Measurements from ENCODE around the gene THUMPD2. TPM values are rescaled to one million over a fixed set of nuclear protein-coding genes. Genes with fewer than 3 reads are reported as not detected.
"Not testable (repeated sequence)": the region's sequence is repeated elsewhere in the genome, so short reads cannot be mapped to it uniquely, and the experiment has no call there.

Gene THUMPD2
- polyA plus RNA-seq, 1 donor: 19.2 TPM

DNA sequence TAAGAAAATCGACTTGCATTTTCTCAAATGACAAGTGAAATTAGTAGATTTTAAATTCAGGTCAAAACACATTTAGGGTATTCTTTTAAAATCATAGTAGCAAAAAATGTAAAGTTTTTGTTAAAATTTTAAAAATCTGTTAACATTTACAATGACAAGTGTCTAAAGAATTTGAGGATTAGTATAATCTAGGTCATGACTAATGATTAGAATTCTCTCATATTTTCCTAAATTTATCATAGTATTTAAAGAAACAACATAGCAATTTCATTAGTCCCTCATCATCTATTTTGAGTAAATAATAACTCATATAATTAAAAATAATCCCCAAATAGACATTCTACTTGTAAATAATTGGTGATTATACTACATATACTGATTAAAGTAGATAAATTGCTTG is 23.6 kb downstream of the THUMPD2 start:
- DNase-seq: no peak

DNA sequence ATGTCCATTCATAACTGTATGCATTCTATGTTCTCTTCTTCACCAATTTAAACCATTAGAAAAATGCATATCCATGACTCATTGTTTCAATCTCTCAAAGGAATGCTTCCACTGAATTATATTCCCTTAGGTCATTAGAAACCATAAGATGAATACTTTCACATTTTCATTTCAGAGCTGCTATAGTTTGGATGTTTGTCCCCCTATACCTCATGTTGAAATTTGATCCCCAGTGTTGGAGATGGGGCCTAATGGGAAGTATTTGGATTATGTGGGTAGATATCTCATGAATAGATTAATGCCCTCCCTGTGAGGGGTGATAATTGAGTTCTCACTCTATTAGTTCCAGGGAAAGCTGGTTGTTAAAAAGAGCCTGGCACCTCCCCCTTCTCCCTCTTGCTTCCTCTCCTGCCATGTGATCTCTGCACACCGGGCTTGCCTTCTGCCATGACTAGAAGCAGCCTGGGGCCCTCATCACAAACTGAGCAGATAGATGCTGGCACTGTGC is 35.7 kb downstream of the THUMPD2 start:
- DNase-seq: no peak

DNA sequence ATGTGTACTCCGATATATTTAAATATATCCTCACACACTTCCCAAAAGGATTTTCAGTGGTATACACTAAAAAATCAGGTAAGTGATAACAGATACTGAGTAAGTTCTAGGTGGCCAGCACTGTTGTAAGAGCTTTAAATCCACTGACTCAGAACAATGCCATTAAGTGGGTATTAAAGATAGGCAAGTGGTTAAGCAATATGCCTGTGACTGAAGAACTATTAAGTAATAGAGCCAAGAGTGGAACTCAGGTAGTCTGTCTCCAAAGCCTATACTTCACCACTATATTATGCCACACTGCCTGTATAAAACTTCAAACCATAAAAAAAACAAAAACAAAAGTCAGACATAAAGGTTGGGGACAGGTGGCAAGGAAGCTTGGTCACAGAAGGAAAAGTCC is 37.2 kb downstream of the THUMPD2 start:
- DNase-seq: no peak

DNA sequence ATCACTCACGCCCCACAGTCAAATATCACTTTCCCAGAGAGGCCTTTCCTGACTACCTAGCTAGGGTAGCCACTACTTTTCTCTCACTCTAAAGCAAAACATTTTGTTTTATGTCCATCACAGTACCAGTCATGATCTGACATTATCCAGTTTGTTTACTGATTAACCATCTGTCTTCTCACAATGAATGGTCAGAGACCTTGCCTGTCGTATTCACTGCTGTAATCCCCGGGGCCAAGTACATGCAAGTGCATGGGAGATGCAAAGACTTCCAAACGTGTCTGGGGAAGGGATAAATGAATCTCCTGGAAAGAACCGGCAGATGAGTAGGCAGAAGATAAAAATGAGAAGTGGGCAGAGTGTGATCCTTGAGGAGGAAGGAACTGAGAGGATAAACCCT is 39.7 kb downstream of the THUMPD2 start:
- no peak for DNase-seq

DNA sequence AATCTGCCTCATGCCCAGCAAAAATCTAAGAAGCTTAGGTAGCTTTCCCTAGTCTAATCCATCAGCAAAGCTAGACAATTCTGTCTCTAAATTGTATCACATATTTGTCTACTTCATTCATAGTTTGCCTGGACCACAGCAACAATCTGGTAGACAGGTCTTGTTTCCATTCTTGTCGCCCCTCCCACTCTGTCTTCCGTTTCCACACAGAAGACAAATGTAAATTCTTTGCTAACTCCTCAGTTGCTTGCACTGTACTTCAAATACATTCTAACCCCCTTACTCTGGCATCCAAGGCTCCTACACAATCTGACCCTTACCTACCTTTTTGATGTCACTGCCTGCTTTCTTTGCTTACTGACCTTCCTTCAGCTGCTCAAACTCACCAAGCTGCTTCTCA is 40.1 kb downstream of the THUMPD2 start:
- DNase-seq: no peak

GRCh38 chr2:39737661-39738060 is 41.4 kb downstream of the THUMPD2 start:
- no peak for DNase-seq

GRCh38 chr2:39736640-39737039 is 42.4 kb downstream of the THUMPD2 start:
- DNase-seq: no peak

DNA sequence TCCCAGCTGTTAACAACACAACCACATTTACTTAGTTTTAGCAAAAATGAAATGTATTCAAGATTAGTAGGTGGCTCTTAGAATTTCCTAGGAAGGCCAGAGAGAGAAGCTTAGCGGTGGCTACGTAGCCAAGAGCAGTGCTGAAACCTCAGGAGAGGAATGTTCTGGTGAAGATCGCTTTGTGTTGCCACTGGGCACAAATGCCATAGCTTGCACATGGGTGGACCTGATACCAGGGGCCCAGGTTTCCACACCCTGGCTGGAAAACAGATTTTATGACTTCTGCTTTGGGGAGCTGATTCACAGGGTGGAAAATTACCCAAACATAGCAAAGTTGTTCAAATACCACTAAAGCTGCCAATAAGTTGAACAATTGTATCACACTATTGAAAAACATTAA is 43.4 kb downstream of the THUMPD2 start:
- no peak for DNase-seq

GRCh38 chr2:39734445-39734844 is 44.6 kb downstream of the THUMPD2 start:
- no peak for DNase-seq

DNA sequence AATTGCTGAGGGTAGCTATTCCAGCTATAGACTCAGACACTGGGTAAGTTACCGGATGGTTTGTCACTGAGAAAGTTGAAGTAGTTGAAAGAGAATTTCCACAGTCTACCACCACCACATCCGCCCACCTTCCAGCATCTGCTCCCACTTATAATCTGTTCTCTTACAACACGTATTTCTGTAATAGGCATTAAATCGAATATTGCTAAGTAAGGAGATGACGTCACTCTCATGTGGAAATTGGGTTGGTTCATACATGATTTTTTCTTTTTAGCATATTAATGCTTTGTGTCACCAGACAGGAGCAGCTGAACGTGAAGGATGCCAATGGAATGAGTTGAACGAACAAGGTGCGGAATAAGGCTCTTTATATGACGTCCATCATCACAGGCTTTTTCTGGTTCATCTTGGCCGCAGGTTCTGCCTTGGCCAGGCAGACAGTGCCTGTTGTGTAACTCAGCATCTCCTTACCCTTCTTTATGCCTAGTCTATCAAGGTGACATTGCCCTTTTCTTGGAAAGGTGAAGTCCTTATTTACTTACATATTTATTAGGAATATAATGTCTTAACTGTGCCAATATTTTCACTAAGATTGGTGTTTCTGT is 45.9 kb downstream of the THUMPD2 start:
- no peak for DNase-seq

DNA sequence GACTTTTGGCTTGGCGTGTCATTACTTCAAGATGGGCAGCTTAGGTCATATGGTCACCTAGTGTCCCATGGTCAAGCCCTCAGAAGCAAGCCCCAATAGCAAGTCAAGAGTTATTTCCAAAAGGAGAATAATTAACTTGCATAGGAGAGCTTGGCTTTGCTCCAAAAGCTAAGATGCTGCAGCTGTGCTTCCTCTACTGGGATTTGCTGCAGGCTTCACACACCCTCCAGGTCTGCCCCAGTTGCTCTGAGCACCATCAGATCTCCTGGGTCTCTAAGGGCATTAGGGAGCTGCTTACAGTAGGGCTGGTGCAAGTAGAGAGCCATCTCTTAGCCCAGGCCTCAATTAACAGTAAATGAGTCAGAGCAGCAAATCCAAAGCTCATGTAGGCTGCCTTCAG is 46.6 kb downstream of the THUMPD2 start:
- peak; percentile 11 for DNase-seq

GRCh38 chr2:39731546-39731945 is 47.5 kb downstream of the THUMPD2 start:
- no peak for DNase-seq

DNA sequence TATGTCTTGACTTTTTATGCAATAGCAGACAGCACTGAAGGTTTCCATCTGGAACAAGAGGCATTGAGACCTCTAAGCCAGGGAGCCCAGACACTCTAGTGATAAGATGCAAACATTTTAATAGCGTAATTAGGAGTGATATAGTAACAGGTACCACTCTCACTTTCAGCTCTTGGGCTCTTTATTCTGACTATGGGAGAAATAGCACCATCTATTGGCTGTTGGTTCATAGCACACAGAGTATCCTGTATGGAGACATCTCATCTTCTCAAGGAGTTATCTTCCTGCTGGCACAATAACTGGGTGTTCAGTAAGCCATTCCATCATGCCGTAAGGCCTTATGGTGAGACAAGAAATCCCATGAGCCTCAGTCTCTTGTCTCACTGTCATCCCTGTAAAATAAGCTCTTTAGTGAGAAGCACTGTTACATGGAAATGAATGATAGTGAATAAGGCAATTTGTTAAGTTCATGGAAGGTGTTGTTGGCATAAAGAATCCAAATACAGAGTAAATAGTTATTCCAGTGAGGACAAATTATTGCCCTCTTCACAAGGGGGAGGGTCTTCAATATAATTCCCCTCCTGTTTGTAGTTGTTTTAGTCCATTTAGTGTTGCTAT is 48.3 kb downstream of the THUMPD2 start:
- DNase-seq: no peak

DNA sequence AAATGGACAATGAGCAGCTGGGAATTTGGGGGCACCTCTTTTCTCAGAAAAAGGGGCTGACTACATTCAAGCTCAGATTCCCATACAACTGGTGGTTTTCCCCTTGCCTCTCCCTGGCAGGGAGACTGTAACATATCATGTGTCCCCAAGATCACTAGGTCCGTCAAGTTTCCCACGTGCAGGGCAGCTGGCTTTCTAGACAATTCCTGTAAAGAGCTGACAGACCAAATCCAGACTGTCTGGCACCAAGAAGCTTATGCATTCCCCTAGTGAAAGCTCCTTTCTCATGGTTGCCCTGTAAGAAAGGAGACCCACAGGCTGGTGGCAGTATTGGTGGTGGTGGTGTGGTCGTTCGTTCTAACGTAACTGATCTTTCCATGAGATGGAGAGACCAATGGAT is 48.8 kb downstream of the THUMPD2 start:
- DNase-seq: no peak

- DNase-seq: no peak
Measured at GRCh38 chr2:39728941-39729351, 50.1 kb downstream of the THUMPD2 start.

DNA sequence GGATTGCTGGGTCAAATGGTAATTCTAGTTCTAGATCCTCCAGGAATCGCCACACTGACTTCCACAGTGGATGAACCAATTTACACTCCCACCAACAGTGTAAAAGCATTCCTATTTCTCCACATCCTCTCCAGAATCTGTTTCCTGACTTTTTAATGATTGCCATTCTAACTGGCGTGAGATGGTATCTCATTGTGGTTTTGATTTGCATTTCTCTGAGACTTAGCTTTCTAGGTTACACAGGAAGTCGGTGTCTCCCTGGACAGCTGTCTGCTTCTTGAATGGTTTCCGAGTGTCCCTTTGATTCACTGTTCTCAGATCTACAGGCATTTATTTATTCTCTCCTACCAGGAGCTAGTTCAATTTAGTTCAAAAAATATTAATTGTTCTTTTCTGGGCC is 51.0 kb downstream of the THUMPD2 start:
- DNase-seq: not testable (repeated sequence)

DNA sequence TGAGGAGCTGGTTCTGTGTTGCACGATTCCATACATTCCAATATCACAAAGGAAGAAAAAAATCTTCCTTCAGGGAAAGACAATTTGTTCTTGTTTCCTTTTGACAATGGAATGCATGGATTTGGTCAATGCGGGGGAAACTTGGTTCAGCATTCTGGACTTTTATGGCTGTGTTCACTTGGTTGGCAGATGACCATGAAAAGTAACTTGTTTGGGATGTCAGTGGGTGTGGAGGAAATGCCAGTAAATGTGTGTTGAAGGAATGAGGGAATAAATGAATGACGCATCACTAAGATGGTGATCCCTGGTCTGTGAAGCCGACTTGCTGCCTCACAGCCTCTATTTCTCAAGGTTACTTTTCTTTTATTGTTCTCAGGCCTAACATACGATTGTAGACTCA is 53.7 kb downstream of the THUMPD2 start:
- no peak for DNase-seq

DNA sequence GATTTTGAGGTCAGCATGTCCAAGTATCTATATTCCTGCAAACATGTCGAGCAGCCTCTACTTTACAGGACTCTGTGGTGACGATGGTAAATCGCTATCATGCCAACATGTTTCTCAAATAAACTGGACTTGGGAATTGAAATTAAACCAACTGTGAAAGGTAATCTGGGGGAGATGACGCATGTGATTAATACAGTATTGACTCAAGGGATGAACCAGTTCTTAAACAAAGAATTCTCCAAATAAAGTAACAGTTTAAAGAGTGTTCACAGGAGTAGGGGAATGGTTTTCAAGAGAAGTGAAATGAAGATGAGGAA is 54.3 kb downstream of the THUMPD2 start:
- DNase-seq: no peak

GRCh38 chr2:39723946-39724827 is 54.9 kb downstream of the THUMPD2 start:
- no peak for DNase-seq

GRCh38 chr2:39723497-39723896 is 55.6 kb downstream of the THUMPD2 start:
- DNase-seq: no peak

DNA sequence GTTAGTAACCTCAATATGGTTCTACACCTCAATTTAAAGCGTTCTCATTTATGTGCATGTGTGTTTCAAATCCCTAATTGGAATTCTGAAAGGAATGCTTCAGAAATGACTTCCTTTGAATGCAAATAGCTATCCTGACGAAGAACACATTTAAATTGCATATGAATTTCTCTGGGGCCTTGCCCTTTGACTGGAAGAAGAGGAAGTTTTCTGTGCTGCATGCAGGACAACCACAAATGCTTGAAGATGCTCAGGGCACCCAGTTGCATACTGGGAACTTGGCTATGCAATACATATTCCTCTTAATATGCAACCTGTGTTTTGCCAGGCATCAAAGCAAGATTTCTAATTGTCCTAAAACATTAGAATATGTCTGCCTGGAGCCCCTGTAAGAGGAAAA is 58.1 kb downstream of the THUMPD2 start:
- DNase-seq: no peak

DNA sequence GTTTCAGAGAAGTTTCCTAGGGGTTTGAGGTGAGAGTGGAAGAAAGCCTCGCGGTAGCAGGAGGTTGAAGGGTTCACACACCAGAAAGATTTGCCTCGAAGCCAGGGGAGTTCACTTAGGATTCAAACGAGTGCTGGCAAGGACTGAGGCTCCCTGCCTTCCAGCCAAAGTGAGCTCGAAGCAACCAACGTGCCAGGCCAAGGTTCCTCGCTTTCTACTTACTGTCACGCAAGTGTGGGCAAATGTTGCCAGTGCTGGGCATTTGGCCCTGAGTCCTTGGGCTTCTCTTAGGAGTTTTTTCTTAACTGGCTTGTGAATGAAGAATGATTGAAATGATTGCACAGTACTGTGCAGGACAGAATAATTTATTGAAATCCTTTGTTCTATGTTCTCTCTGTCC is 59.7 kb downstream of the THUMPD2 start:
- DNase-seq: no peak

DNA sequence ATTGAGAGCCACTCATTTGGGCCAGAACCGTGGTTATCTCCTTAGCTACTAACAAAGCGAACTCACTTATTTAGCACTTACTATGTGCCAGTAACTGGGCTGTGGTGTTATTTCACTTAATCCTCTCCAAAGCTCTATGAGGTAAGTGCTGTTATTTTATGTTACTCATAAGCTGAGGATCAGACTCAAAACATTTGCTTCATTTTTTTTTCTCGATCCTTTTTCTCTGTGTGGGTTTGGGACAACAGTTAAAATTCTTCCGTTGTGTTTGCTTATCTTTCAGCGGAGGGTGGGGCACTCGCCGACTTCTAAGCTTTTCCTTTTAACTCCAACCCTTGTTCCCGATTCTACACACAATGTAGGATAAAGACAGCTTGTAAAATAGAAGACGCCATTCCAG is 60.6 kb downstream of the THUMPD2 start:
- no peak for DNase-seq

- no peak for DNase-seq
Measured at GRCh38 chr2:39717067-39717466, 62.0 kb downstream of the THUMPD2 start.

Data from hindlimb muscle (tissue), 1 donor.